Erythroblast (primary cell): Measurements from ENCODE around the gene FOXP1.

Experiments
- GATA1 ChIP-seq: IDR thresholded peaks from 2 replicates; pipeline ENCODE4 v1.6.1; 2011; ENCODE audit warnings: low read depth, mild to moderate bottlenecking, control low read depth, low read length, moderate library complexity
- POLR2A ChIP-seq: IDR thresholded peaks from 2 replicates; pipeline ENCODE4 v1.6.1; 2011; ENCODE audit warnings: mild to moderate bottlenecking, low read length

GRCh38 chr3:71047616-71048531 lies 535.7 kb downstream of the FOXP1 start:
- TF ChIP-seq POLR2A (no peak), GATA1 (no peak)
